Measurements from ENCODE around the gene PLCB1. TPM values are rescaled to one million over a fixed set of nuclear protein-coding genes. Genes with fewer than 3 reads are reported as not detected.

PLCB1 gene
- total and polyA plus RNA-seq, 2 of the 4 experiments (the other 2 are of a cell fraction), result 5.6 to 16.1 TPM

GRCh38 chr20:8284902-8285301 is 152.8 kb downstream of the PLCB1 start:
- no peaks in the 10 kb centered on the region; the same call in 1 of the 2 replicates for H3K9me1 ChIP-seq (ENCODE audit: insufficient read depth, low read length)
- H4K5ac ChIP-seq (ENCODE audit: low read depth, low read length), result no peak overlapping the region
- WGBS, 2 experiments (ENCODE audit: extremely low coverage in 2 of 2, insufficient read length in 1 of 2), result no CpG with 5 or more reads among the region's 2 CpGs
- no peak overlapping the region for H4K8ac ChIP-seq (ENCODE audit: low read depth in 2 of 2, low read length in 2 of 2)
- no peak overlapping the region for H3K56ac ChIP-seq (ENCODE audit: extremely low read depth, insufficient read depth, low read length)
- H3K4ac ChIP-seq (ENCODE audit: low read depth, low read length), result no peak overlapping the region
- ATAC-seq (ENCODE audit: low read depth) (no peak), DNase-seq (no peak)
- no peak overlapping the region for H3K4me3 ChIP-seq (ENCODE audit: insufficient read depth, low read depth, low read length)
- ChIA-PET CTCF (no interaction called here), POLR2A (ENCODE audit: unreplicated experiment) (no interaction called here)
- H3K79me1 ChIP-seq (ENCODE audit: low read depth in 1 of 2, low read length in 2 of 2), result peaks cover 3 to 4% of the 10 kb centered on the region in 2 experiments; a peak in 3 of 4 replicates
- peaks cover 2% of the 10 kb centered on the region; the same call in 1 of the 2 replicates for H3K9me3 ChIP-seq (ENCODE audit: control insufficient read depth, insufficient read depth, low read length)
- peaks cover 1% of the 10 kb centered on the region; the same call in 1 of the 2 replicates for H3K4me1 ChIP-seq (ENCODE audit: control insufficient read depth, insufficient read depth, low read length)
- H4K91ac ChIP-seq (ENCODE audit: insufficient read depth, low read depth, low read length), result no peak overlapping the region
- intact Hi-C loops (cut with micrococcal nuclease), result no loop called here
- H3K23ac ChIP-seq (ENCODE audit: low read depth, low read length), result no peak overlapping the region
- no peak overlapping the region for H2BK15ac ChIP-seq (ENCODE audit: low read depth, low read length)
- dilution Hi-C loops (cut with HindIII; ENCODE audit: low sequenced_read_pairs, unreplicated experiment), result no loop called here
- no peak overlapping the region for H2AK9ac ChIP-seq (replicated peaks; ENCODE audit: low read depth, low read length, poor library complexity)
- H4K20me1 ChIP-seq (ENCODE audit: insufficient read depth, low read length), result no peaks in the 10 kb centered on the region
- H2BK5ac ChIP-seq (ENCODE audit: low read depth, low read length, poor library complexity, severe bottlenecking), result no peak overlapping the region
- TF ChIP-seq FOS (IDR thresholded peaks at IDR 0.05; ENCODE audit: low read depth, low read length) (no peak), MAZ (IDR thresholded peaks at IDR 0.05; ENCODE audit: borderline replicate concordance, low read depth, low read length) (no peak), CTCF (conservative IDR thresholded peaks at IDR 0.05; ENCODE audit: low read depth, low read length) (no peak), CEBPB (IDR thresholded peaks at IDR 0.05; ENCODE audit: low read depth, low read length) (no peak), RCOR1 (IDR thresholded peaks at IDR 0.05; ENCODE audit: insufficient replicate concordance, low read length) (no peak), POLR2A (IDR thresholded peaks at IDR 0.05; ENCODE audit: low read depth, low read length) (no peak), BHLHE40 (IDR thresholded peaks at IDR 0.05; ENCODE audit: low read depth, low read length) (no peak), MAFK (IDR thresholded peaks at IDR 0.05; ENCODE audit: low read depth, low read length) (no peak), RAD21 (IDR thresholded peaks at IDR 0.05; ENCODE audit: low read length) (no peak), ELK1 (IDR thresholded peaks at IDR 0.05; ENCODE audit: borderline replicate concordance, low read depth, low read length) (no peak), CHD1 (IDR thresholded peaks at IDR 0.05; ENCODE audit: low read depth, low read length) (no peak), RFX5 (IDR thresholded peaks at IDR 0.05; ENCODE audit: low read depth, low read length) (no peak), MXI1 (IDR thresholded peaks at IDR 0.05; ENCODE audit: borderline replicate concordance, low read depth, low read length) (no peak), NFE2L2 (IDR thresholded peaks at IDR 0.05; ENCODE audit: low read depth, low read length) (no peak), SMC3 (IDR thresholded peaks at IDR 0.05; ENCODE audit: low read depth, low read length) (no peak)
- TF ChIP-seq, protein P1, sequence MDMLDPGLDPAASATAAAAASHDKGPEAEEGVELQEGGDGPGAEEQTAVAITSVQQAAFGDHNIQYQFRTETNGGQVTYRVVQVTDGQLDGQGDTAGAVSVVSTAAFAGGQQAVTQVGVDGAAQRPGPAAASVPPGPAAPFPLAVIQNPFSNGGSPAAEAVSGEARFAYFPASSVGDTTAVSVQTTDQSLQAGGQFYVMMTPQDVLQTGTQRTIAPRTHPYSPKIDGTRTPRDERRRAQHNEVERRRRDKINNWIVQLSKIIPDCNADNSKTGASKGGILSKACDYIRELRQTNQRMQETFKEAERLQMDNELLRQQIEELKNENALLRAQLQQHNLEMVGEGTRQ (IDR thresholded peaks at IDR 0.05; ENCODE audit: low read depth, low read length), result no peak
- no peak overlapping the region for H3K18ac ChIP-seq (ENCODE audit: low read depth, low read length)
- no peak overlapping the region for H2BK120ac ChIP-seq (ENCODE audit: low read depth, low read length)
- no peak overlapping the region for H3K27ac ChIP-seq (ENCODE audit: insufficient read depth, low read length)
- no peaks in the 10 kb centered on the region for H3K36me3 ChIP-seq (ENCODE audit: control insufficient read depth, insufficient read depth, low read length)
- no peak overlapping the region for H2AFZ ChIP-seq (replicated peaks; ENCODE audit: low read length, poor library complexity)
- no peak overlapping the region for H2AK5ac ChIP-seq (ENCODE audit: low read depth, low read length)
- H3K27me3 ChIP-seq (ENCODE audit: control insufficient read depth, insufficient read depth, low read length), result no peaks in the 10 kb centered on the region
- in situ Hi-C loops (cut with MboI; ENCODE audit: low sequenced_read_pairs), result no loop called here
- no peak overlapping the region for H3K4me2 ChIP-seq (ENCODE audit: low read depth, low read length)
- BruUV-seq (replicated peaks), result no TSS peak
- H3K14ac ChIP-seq (replicated peaks; ENCODE audit: low read depth, low read length), result no peak overlapping the region
- H2BK20ac ChIP-seq (ENCODE audit: low read depth, low read length), result no peak overlapping the region
- H3K9ac ChIP-seq (ENCODE audit: low read depth, low read length), result no peak overlapping the region
